HG02798 (cell line): ENCODE measurements around the gene SERPINH1.

Experiments used
- ATAC-seq: cut with Tn5 transposase; IDR thresholded peaks from one replicate; pipeline ENCODE4 v1.9.1; 2021; ENCODE audit warnings: mild to moderate bottlenecking; ENCODE audit not compliant: unreplicated experiment, poor library complexity

SERPINH1 gene

DNA sequence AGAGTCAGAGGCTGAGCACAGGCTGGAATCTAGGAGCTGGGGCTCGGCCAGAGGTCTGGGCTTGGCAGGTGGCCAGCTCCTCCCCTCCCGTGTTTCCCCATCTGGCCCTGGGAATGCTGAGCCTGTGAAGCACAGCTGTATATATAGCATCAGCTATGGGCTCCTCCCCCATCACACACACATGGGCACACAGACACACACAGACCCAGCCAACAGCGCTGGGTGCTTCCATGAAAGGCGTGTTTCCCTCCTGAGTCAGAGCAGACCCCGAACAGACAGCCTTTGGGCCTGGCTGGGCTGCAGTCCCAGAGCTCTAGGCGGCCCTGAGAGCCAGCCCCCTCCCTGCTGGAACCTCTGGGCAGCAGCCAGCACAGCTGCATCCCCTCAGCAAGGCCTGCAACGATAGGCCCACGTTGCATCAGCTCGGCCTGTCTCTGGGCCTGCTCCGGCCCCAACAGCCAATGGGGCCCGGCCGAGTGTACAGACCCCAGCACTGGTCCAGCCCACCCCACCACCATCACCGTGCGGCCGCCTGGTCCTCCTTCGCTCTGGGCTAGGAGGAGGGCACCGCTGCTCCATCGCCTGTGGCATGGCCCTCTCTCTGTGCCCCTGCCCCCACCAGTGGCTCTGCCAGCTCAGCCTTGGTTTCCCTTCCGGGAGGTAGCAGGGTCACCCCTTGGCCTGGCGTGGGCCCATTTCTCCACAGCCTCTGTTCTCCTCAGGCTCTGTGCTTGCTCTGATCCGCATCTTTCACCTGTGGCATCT, 7.6 kb upstream of the SERPINH1 start:
- no peak for ATAC-seq

DNA sequence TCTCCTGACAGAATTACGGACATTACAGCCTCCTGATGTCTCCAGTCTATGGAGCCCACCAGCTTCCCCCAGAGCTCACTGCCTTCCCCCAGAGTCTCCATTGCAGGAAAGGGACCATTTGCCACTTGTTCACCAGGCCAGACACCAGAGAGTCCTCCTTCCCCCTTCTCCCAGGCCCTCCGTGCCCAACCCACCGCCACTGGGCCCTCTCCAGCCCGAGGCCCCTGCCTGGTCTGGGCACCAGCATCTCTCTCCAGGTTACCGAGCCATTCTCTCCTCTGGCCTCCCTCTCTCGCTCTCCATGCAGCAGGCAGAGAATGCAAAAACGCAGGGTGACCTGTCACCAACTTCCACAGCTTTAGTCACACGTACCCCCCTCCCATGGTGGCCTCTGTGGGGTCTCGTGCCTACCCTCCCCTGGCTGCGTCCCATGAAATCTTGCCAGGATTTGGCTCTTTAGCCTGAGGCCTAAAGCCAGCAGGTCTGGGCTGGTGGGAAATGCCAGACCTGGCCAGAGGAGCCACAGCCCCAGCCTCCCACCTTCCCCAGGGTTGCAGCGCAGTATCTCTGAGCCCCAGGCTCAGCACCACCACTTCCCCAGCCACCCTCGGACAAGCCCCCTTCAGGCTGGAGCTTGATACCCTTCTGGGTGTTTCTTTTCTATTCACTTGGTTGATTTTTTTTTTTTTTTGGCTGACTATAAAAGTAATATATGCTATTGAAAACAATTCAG, 6.8 kb upstream of the SERPINH1 start:
- no peak for ATAC-seq

DNA sequence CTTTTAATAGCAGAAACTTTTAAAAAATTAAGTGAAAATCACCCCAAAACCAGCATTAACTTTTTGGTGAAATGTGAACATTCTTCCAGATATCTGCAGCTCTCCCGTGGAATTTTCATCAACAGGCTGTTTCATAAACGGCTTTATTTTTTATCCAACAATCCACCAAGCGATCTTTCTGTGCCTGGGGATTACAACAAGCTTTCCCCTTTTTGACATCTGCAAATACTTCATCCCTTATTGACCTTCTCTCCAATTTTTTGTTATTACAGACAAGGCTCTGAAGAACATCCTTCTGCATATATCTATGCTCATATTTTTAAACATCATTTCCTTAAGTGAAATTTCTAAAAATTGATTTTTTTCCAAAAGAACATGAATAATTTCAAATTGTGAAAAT, 5.8 kb upstream of the SERPINH1 start:
- ATAC-seq = no peak

DNA sequence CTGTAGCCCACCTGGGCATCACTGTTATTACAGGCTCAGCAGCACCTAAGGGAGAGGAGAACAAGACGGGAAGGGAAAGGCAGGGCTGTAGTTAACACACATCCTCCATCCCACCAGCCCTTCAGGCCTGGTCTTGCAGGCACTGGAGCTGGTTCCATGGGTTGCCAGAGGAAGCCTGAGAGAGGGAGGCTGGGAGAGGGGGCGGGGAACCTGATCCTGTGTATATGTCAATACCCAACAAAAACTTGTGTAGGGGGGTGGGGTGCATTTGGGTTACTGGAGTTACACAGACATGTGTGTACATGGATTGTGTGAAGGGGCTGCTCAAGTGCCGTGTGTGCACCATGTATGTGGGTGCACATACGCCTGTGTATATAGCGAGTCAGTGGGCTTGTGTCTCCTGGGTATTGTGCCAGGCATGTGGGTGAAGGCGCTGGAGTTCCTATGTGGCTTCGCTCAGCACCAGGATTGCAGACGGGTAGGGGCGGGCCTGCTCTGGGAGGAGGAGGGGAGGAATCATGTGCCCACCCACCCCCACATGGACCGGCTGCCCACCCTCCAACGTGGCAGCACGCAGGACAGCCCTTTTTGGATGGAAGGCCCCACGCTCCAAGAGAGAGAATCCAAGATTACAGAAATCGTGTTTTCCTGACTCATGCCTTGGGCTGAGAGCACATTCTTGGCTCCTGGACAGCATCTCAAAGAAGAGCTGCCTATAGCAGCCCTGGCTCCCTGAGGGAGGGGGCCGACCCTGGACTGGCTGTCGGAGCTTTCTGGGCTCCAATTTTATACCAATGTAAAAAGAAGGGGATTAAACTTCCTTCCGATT, 4.2 kb upstream of the SERPINH1 start:
- ATAC-seq = no peak

DNA sequence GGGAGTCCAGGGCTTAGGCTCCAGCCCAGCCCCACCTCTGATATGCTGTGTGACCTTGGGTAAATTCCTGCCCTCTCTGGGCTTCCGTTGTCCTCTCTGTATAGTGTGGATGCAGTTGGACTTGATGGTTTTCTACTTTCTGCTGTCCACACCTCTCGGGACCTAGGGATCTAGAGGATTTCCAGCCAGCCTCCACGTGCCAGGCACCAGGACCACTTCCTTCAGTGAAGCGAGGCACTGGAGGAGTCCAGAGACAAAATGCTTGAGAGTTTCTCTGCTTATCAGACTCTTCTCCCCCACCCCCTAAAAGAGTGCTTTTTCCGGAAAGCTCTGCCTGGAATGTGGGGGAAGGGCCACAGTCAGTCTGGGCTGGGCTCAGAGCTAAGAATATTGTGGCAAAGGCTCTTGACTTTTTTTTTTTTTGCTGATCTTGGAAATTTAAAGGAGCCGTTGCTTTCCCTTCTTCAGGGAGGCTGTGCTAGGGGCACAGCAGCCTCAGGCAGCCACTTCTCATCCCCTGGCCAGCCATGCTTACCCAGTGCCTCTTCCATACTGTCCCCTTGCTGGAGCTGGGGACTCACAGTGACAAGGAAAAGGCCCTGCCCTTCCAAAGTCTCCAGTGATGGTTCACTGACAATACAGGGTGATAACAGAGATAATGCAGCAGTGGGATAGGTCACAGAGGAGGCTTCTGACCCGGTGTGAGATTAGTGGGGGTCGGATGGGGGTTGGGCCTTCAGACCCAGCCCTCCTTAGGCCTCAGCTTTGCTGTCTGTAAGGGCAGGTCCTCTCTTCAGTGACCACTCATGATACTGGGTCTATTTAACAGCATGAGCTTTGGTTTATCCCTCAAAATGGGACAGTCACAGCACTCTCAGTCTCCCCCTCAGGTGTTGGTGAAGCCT, 2.9 kb upstream of the SERPINH1 start:
- ATAC-seq = no peak

DNA sequence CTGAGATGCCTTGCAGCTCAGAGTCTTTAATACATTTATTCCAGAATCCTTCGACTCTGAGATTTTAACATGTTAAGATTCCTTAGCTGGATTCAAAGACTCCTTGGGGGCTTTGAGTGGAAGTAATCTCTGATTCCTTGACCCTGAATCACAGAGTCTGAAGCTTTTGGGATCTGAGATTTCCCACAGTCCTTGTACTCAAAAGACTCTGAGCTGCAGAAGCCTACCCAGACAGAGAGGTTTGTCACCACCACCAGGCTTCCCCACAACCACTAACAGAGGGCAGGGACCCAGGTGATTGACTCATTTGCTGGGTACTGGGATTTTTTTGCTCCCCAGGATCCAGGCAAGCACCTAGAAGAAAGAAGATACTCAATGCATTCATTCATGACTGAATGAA, 1.4 kb upstream of the SERPINH1 start:
- ATAC-seq = no peak

DNA sequence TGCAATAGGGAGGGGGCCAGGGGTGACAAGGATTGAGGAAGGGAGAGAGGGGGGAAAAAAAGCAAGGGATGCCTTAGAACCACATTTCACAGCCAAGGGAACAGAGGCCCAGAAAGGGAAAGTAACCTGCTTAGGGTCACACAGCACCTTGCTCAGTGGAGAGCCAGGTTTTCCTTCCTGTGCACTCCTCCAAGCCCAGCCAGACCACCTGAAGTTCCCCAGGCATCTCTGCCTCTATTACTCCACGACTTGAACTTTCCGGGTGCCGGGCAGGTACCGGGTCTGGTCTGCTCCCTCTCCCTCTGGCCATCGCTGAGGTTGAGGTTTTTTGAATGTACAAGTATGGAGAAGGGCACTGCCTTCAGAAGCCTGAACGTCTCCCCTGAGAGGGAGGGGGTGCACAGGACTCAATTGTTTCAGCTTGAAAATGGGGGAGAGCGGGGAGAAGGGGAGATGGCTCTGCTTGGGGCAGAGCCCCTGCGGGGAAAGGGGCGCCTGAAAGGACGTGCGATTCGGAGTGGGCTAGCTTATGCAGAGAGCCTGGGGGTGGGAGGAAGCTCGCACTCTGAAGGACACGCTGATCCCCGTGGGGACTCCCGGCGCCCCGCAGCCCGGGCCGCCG, 516 bp upstream of the SERPINH1 start:
- ATAC-seq = peak; percentile 3

DNA sequence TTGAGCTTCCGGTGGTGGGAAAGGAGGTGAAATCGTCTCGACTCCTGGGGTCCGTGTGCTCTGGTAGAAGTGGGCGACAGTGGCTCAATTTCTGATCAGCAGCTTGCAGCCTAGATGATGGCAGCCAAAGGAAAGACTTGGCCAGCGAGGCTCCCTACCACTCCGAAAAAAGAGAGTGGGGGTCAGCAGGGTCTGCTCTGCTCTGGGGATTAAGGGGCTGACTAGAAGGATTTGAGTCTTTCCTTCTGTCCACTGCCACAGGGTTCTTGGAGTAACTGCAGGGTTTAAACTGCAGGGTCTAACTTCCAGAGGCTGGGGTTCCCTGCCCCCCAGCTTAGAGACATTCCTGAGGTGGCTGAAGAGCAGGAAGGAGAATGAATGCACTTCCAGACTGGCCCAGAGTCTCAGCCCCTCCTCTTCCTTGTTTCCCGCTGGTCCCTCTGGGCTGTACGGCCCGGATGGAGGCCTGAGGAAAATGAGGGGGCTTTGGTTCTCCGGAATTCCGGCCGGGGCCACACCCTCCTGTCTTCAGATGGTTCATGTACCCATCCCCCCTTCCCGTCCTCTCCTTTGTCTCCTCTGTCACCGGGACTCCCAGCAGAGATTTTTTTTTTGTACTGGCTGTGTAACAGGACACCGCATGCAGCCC, 907 bp downstream of the SERPINH1 start:
- ATAC-seq = no peak

DNA sequence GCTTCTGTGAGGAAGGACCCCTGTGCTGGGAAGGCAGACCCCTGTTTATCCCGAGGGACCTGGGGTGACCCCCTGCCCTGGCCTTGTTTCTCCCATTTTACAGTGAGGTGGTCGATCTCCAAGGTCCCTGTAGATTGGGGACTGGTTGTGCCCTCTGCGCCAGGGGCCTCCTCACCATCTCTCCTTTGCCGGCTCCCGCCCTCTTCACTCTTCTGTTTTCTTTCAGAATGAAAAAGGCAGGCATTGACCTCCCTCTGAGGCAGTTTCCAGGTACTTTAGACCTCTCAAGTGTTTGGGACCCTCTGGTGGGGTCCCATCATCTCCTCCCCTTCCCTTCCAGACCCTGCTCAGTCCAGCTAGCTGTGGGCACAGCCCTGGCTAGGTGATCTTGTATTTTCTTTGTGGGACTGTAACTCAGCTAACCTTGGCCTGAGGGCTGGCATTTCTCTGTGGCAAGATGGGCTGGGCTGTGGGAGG, 1.5 kb downstream of the SERPINH1 start:
- no peak for ATAC-seq

DNA sequence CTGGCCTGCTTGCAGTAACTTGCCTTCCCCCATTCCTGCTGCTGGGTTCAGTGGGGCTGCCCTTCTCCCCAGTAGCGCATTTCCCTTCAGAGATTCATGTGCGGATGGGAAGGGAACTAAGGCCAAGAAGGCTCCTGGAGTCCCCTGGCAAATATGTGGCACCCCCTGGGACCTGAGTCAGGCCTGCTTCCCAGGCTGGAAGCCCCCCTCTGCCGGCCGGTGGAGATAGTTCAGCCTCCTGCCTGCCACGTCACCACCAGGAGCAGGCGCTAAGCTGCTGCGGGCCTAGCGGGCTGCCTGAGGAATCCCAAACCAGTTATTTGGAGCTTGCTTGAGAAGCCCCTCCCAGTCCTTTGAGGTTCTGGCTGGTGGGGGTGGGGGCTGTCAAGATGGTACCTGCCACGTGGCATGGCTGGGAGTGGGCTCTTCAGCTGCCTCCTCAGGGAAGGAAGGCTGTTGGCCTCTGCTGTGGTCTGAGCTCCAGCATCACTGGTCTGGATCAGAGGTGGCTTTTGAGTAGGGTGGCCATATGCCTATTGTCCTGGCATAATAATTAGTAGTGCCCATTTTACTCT, 2.0 kb downstream of the SERPINH1 start:
- ATAC-seq = no peak

DNA sequence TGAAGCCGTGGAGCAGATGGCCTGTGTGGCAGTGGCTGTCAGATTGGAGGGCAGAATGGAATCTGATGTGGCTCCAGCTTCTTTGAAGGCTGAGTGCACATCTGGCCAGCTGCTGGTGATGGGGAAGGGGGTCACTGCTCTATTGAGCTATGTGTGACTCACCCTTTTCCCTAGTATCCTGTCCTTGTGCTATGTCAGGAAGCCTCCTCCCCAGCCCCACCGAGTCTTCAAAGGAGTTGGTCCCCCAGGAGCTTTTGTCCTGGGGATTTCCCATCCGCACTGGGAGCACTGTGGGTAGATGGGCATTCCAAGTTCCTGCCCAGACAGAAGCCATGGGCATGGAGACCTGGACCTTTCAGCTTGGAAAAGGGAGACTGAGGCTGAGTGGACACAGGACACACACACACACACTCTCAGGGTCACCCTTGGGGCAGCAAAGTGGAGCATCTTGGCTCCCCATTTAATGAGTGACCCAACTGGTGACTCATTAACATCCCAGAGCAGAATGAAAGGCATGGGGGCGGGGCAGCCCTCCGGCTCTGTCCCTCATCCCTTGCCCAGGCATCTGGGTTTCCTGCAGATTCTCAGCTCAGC, 3.3 kb downstream of the SERPINH1 start:
- no peak for ATAC-seq

DNA sequence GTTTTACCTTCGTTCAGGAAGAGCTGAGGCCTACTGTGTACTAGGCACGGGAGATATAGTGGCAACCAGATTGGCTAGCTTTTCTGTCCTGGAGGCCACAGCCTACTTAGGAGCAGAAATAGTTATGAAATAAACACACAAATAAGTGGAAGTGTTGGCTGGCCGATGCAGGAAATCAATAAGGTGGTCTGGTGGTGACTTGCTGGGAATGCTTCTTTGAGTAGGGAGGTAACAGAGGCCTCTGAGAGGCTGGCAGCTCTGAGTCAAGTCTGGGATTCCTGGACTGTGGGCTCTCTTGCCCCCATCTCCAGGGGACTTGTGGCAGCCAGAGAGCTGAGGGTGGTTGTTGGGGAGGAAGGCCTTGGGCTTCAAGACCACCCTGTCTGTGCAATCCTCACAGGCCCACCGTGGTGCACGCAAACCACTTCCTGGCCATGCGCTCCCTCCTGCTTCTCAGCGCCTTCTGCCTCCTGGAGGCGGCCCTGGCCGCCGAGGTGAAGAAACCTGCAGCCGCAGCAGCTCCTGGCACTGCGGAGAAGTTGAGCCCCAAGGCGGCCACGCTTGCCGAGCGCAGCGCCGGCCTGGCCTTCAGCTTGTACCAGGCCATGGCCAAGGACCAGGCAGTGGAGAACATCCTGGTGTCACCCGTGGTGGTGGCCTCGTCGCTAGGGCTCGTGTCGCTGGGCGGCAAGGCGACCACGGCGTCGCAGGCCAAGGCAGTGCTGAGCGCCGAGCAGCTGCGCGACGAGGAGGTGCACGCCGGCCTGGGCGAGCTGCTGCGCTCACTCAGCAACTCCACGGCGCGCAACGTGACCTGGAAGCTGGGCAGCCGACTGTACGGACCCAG, 4.1 kb downstream of the SERPINH1 start:
- no peak for ATAC-seq

DNA sequence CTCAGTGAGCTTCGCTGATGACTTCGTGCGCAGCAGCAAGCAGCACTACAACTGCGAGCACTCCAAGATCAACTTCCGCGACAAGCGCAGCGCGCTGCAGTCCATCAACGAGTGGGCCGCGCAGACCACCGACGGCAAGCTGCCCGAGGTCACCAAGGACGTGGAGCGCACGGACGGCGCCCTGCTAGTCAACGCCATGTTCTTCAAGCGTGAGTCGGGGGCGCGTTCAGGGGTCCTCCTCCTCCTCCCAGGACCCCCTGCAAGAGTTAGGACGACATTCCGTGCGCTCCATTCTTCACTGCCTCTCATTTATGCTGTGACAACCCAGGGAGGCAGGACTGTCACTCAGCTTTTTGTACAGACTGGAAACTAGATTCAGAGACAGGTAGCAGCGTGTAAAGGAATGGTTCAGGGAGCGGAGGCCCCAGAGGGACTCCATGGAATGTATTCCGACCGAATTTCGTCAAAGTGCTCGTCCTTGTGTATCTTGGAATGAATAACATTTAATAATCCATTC, 4.8 kb downstream of the SERPINH1 start:
- ATAC-seq = no peak

DNA sequence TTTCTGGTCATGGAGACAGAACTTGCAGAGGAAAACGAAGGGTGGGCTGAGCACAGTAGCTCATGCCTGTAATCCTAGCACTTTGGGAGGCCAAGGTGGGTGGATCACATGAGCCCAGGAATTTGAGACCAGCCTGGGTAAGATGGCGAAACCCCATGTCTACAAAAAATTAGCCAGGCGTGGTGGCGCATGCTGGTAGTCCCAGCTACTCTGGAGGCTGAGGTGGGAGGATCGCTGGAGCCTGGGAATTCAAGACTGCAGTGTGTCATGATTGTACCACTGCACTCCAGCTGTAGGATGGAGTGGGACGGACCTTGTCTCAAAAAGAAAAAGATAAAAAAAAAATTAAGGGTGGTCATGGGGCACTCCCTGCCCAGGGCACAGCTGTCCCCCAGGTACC, 5.9 kb downstream of the SERPINH1 start:
- ATAC-seq = no peak

DNA sequence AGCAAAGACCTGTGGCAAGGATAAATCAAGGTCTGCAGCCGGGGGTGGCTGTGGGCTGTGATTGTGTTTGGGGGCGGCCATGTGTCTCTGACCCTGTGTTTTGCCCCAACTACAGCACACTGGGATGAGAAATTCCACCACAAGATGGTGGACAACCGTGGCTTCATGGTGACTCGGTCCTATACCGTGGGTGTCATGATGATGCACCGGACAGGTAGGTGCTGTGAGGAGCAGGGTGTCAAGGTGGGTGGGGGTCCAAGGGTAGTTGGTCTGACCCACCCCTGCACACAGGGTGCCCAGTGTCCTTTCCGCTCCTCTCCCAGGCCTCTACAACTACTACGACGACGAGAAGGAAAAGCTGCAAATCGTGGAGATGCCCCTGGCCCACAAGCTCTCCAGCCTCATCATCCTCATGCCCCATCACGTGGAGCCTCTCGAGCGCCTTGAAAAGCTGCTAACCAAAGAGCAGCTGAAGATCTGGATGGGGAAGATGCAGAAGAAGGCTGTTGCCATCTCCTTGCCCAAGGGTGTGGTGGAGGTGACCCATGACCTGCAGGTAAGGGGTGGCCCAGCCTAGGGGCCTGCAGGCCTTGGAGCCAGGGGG, 6.7 kb downstream of the SERPINH1 start:
- ATAC-seq = no peak

DNA sequence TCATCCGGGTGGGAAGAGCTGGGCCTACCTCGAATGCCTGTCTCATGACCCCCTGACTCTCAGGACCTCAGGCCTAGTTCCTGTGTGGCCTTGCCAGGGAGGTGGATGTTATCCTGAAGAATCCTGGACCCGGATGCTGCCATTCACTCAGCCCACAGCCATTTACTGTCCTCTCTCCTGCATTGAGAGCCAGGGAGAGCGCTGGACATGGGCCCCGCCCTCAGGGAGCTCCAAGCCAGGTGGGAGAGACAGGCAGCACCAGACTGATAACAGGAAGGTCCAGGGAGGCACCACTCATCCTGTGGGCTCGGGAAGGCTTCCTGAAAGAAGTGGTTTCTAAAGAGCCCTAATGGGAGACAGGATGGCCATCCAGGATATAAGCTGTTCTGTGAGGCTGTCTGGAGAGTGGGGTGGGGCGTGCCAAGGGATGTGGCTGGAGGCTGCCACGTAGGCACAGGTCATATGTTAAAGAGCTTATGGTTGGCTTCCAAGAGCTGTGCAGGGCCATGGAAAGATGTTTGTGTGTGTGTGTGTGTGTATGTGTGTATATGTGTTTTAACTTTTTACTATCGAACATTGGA, 8.6 kb downstream of the SERPINH1 start:
- no peak for ATAC-seq
